ENCODE results near the gene MCU.

DNA sequence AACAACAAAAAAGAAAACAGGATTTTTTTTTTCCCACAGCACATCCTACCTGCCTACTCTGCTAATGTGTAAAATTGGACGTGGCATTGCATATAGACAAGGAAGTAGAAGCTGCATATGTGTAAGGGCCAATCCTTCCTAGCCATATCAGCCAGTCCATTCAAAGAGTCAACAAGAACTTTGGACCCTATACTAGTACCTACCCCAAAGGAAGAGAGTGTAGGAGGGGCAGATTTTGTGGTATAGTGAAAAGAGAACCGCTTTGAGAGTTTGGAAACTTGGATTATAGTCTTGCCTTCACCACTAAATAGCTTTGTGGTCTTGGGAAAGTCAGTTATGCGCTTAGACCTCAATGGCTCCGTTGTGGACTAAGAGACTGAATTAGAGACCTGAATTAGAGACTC is 12.1 kb upstream of the MCU start:
- TF ChIP-seq CTCF (conservative IDR thresholded peaks at IDR 0.05 in 1 of 2, IDR thresholded peaks at IDR 0.05 in 1 of 2; ENCODE audit: low read depth in 1 of 2, low read length in 2 of 2) (no peak), EZH2 (IDR thresholded peaks at IDR 0.05; ENCODE audit: low read length, missing control alignments) (no peak)

Data from fibroblast of lung (primary cell).